Measurements from ENCODE around the gene TCEAL4. TPM values are rescaled to one million over a fixed set of nuclear protein-coding genes. Genes with fewer than 3 reads are reported as not detected.

Gene TCEAL4
- total RNA-seq = 18.0 and 20.0 TPM in 2 replicates

DNA sequence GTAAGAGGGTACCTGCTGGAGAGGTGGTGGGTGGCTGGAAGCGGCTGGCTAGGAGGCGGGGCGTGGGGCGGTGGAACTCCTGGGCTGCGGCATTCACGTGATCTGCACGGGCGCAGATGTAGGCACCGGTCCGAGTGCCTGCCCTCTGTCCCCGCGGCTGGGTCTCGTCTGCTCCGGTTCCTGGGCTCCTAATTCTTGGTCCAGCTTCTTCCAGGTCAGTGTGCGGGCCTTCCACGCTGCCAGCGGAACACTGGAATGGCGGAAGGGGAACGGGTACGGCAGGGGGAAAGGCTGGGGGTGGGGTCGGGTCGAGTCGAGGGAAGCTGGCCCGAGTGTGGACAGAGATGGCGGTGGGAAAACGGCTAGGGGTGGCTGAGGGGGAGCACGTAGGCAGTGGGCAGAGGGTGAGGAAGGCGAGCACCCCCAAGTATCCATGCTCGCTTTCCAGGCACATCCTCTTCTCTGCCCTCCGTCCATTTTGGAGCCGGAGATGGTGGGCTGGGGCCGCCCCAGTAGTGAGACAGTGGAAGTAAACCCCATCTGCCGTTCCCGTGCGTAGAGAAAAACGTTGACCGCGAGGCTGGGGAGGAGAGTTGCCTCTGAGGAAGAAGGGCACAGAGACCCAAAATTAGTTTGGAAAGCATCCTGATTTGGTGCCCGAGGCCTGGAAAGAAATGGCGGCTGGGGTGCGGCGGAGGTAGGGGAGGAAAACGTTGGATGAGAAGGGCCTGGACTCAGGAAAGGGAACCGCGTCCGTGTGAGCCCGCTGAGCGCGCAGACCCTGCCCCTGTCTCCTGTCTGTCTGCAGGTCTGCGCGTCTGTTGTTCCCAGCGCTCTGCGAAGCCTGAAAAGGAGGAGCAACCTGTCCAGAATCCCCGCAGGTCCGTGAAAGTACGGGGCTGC lies at the start of gene TCEAL4:
Gene TCEAL4, plus strand, starts transcription at position 105 of the 903 bp plus-strand sequence. CDS start 1,161 bp downstream, outside the sequence.
- TF ChIP-seq CTCF (IDR thresholded peaks at IDR 0.05) = no peak
- Mint-ChIP-seq H3K27me3 (peaks cover under 1% of the 10 kb centered on the region), H3K27ac (peak within 1 kb of the TSS; percentile 75), H3K4me3 (peak within 1 kb of the TSS; percentile 89), H3K36me3 (ENCODE audit: low read depth) (no peaks in the 10 kb centered on the region), H3K9me3 (no peaks in the 10 kb centered on the region), H3K4me1 (peaks cover 11% of the 10 kb centered on the region)
- CTCF ChIA-PET = no interaction called here
- DNase-seq (peak; percentile 23), ATAC-seq (ENCODE audit: low read depth) (peak; percentile 91)
- intact Hi-C loops (cut with micrococcal nuclease) = loop anchor here (2.0 kb wide), 1 partner anchor 21 kb away; the partner anchor contains the start of gene TCEAL3
- POLR2A ChIA-PET = no interaction called here

- no peak for TF ChIP-seq CTCF (IDR thresholded peaks at IDR 0.05)
- no peak for DNase-seq
- ChIA-PET CTCF (no interaction called here), POLR2A (no interaction called here)
- H3K4me1 Mint-ChIP-seq = peaks cover 5% of the 10 kb centered on the region
- H3K9me3 Mint-ChIP-seq = no peaks in the 10 kb centered on the region
- no peaks in the 10 kb centered on the region for H3K36me3 Mint-ChIP-seq (ENCODE audit: low read depth)
- H3K27ac Mint-ChIP-seq = no peak overlapping the region
- no peak overlapping the region for H3K4me3 Mint-ChIP-seq
- no peaks in the 10 kb centered on the region for H3K27me3 Mint-ChIP-seq
- intact Hi-C loops (cut with micrococcal nuclease) = loop anchor here (10.0 kb wide), 1 partner anchor 599 kb away; no protein-coding TSS in a partner anchor
- no peak for ATAC-seq (ENCODE audit: low read depth)
Observed at GRCh38 chrX:103536071-103536470, 49.2 kb upstream of the TCEAL4 start.

DNA sequence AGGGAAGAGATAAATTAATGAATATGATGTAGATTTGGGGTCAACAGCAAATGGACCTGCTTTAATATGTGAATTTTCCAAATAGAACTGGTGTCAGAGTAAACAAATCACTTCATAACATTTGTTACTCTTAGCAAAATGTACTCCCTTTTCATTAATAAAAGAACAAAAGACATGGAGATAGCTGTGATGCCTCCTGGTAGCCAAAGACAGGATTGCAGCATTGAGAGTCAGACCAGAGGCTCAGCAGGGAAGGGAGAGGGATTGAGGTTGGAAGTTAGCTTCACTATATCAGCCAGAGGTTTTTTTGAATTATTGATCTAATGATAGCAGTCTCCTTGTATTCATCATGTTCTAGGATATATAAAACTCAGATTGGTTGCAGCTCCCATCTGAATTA lies 48.6 kb upstream of the TCEAL4 start:
- Mint-ChIP-seq H3K9me3 (no peaks in the 10 kb centered on the region), H3K27ac (no peak overlapping the region), H3K4me1 (peaks cover 5% of the 10 kb centered on the region), H3K36me3 (ENCODE audit: low read depth) (no peaks in the 10 kb centered on the region), H3K4me3 (no peak overlapping the region), H3K27me3 (no peaks in the 10 kb centered on the region)
- no peak for ATAC-seq (ENCODE audit: low read depth)
- TF ChIP-seq CTCF (IDR thresholded peaks at IDR 0.05) = no peak
- intact Hi-C loops (cut with micrococcal nuclease) = loop anchor here (10.0 kb wide), 1 partner anchor 598 kb away; no protein-coding TSS in a partner anchor
- no peak for DNase-seq
- ChIA-PET POLR2A (no interaction called here), CTCF (no interaction called here)

GRCh38 chrX:103537871-103538387 lies 47.4 kb upstream of the TCEAL4 start:
- intact Hi-C loops (cut with micrococcal nuclease) = loop anchor here (10.0 kb wide), 1 partner anchor 597 kb away; no protein-coding TSS in a partner anchor
- CTCF ChIA-PET = no interaction called here
- DNase-seq (no peak), ATAC-seq (ENCODE audit: low read depth) (no peak)
- H3K4me3 Mint-ChIP-seq = no peak overlapping the region
- H3K36me3 Mint-ChIP-seq (ENCODE audit: low read depth) = no peaks in the 10 kb centered on the region
- POLR2A ChIA-PET = no interaction called here
- no peaks in the 10 kb centered on the region for H3K9me3 Mint-ChIP-seq
- H3K27me3 Mint-ChIP-seq = no peaks in the 10 kb centered on the region
- H3K27ac Mint-ChIP-seq = no peak overlapping the region
- no peak for TF ChIP-seq CTCF (IDR thresholded peaks at IDR 0.05)
- H3K4me1 Mint-ChIP-seq = peaks cover 5% of the 10 kb centered on the region

DNA sequence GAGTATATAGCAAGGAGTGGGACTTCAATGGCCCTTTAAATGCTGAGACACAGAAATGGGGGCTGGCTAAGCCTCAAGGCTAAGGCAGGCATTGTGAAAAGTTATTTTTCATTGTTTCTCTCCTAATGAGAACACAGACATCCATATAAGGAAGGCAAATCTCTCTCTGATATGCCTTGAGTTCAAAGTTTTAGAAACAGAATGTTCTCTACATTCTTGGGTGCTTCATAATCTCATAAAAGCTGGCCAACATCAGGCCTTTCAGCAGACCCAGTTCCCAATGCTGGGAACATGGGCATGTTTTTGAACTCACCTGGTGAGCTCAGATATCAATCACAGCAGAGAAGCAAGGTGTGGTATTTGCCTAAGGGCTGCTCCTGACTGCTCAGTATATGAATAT lies 46.6 kb upstream of the TCEAL4 start:
- Mint-ChIP-seq H3K27me3 (no peaks in the 10 kb centered on the region), H3K36me3 (ENCODE audit: low read depth) (no peaks in the 10 kb centered on the region), H3K27ac (no peak overlapping the region), H3K9me3 (no peaks in the 10 kb centered on the region), H3K4me1 (peaks cover 1% of the 10 kb centered on the region), H3K4me3 (no peak overlapping the region)
- ChIA-PET POLR2A (no interaction called here), CTCF (no interaction called here)
- TF ChIP-seq CTCF (IDR thresholded peaks at IDR 0.05) = no peak
- ATAC-seq (ENCODE audit: low read depth) (no peak), DNase-seq (no peak)
- intact Hi-C loops (cut with micrococcal nuclease) = loop anchor here (10.0 kb wide), 1 partner anchor 596 kb away; no protein-coding TSS in a partner anchor
